ENCODE data around the gene ADAM17. TPM values are rescaled to one million over a fixed set of nuclear protein-coding genes. Genes with fewer than 3 reads are reported as not detected.
"Not testable (repeated sequence)": the region's sequence is repeated elsewhere in the genome, so short reads cannot be mapped to it uniquely, and the experiment has no call there.

Gene ADAM17
- total RNA-seq, 1 donor from 2014 or later, result 76.9 TPM

DNA sequence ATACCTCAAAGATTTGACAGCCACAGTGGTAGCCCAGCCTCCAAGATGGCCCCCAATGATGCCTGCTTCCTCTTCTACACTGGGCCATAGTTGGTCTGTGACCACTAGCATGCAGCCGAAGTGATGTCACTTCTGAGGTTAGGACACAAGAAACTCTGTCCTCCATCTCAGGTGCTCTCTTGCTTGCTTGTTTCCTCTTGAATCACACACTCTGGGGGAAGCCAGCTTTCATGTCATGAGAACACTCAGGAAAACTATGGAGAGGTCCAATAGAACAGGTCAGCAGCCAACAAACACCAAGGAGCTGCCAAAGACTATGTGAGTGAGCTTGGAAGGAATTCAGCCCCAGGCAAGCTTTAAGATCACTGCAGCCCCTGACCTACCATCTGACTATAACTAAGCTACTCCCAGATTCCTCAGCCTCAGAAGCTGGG, 3.3 kb upstream of the ADAM17 start:
- H3K9me3 ChIP-seq, result no peaks in the 10 kb centered on the region
- intact Hi-C loops (cut with DNase I), result no loop called here
- no peaks in the 10 kb centered on the region for H3K27me3 ChIP-seq (ENCODE audit: low read depth)
- H3K27ac ChIP-seq, result peak overlapping the region; percentile 1
- DNase-seq, result no peak
- H3K4me3 ChIP-seq, result no peak overlapping the region
- H3K36me3 ChIP-seq, result no peaks in the 10 kb centered on the region
- peaks cover 23% of the 10 kb centered on the region for H3K4me1 ChIP-seq
- TF ChIP-seq, protein P1, sequence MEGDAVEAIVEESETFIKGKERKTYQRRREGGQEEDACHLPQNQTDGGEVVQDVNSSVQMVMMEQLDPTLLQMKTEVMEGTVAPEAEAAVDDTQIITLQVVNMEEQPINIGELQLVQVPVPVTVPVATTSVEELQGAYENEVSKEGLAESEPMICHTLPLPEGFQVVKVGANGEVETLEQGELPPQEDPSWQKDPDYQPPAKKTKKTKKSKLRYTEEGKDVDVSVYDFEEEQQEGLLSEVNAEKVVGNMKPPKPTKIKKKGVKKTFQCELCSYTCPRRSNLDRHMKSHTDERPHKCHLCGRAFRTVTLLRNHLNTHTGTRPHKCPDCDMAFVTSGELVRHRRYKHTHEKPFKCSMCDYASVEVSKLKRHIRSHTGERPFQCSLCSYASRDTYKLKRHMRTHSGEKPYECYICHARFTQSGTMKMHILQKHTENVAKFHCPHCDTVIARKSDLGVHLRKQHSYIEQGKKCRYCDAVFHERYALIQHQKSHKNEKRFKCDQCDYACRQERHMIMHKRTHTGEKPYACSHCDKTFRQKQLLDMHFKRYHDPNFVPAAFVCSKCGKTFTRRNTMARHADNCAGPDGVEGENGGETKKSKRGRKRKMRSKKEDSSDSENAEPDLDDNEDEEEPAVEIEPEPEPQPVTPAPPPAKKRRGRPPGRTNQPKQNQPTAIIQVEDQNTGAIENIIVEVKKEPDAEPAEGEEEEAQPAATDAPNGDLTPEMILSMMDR (IDR thresholded peaks at IDR 0.05), result no peak
- ATAC-seq, result peak in 1 of 2 donors; percentile 0

DNA sequence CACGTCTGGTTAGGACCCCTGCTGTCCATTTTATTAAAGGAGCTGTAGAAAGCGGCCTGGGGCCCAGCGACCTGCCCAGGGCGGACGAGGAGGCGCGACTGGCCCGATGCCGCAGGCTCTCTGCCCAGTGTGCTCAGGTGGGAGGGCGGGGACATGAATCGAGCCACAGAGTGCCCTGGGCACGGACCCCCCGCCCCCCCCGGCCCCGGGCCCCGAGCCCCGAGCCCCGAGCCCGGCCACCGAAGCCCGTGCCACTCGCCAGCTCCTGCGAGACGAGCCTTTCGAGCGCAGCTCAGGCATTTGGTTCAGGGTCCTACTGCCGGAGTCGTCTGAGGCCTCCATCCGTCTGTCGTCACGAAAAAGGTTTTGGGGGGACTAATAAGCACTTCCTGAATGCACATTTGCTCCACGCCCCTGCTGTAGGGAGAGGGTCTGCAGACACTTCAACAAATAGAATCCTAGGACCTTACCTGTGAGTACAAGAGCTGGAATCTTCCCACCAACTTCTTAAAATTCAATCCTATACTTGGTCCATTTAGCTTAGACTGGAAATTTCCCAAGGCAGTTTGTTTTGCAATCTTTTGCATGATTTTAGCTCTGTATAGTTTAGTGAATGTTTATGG, 602 bp upstream of the ADAM17 start:
- Histone ChIP-seq H3K4me1 (peaks cover 50% of the 10 kb centered on the region), H3K4me3 (peak overlapping the region; percentile 88), H3K27ac (peak overlapping the region; percentile 100), H3K9me3 (no peaks in the 10 kb centered on the region), H3K36me3 (no peaks in the 10 kb centered on the region), H3K27me3 (ENCODE audit: low read depth) (no peaks in the 10 kb centered on the region)
- intact Hi-C loops (cut with DNase I), result no loop called here
- DNase-seq (no peak), ATAC-seq (peak; percentile 66 to 78)
- TF ChIP-seq, protein P1 (IDR thresholded peaks at IDR 0.05), result no peak

DNA sequence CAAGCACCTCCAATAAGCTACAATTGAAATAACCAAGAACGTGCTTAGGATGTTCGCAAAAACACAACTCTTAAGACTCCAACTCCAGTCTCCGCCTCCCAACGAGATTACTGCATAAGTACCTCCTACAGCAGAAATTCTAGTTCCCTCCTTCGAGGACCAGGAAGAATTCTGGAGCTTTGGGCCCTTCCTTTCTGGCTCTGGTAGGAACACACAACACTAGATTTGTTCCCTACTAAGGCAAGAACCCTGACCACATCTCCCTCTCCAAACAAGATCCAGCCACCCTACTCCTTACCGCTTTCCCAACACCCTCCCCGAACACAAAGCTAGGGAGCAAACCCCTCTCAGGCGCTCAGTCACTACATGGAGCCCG, 721 bp downstream of the ADAM17 start:
- no peak for DNase-seq
- no peaks in the 10 kb centered on the region for H3K36me3 ChIP-seq
- peak overlapping the region; percentile 100 for H3K27ac ChIP-seq
- H3K4me3 ChIP-seq, result peak overlapping the region; percentile 88
- H3K9me3 ChIP-seq, result no peaks in the 10 kb centered on the region
- TF ChIP-seq, protein P1 (IDR thresholded peaks at IDR 0.05), result no peak
- intact Hi-C loops (cut with DNase I), result no loop called here
- no peaks in the 10 kb centered on the region for H3K27me3 ChIP-seq (ENCODE audit: low read depth)
- ATAC-seq, result peak; percentile 44 to 53
- peaks cover 60% of the 10 kb centered on the region for H3K4me1 ChIP-seq

DNA sequence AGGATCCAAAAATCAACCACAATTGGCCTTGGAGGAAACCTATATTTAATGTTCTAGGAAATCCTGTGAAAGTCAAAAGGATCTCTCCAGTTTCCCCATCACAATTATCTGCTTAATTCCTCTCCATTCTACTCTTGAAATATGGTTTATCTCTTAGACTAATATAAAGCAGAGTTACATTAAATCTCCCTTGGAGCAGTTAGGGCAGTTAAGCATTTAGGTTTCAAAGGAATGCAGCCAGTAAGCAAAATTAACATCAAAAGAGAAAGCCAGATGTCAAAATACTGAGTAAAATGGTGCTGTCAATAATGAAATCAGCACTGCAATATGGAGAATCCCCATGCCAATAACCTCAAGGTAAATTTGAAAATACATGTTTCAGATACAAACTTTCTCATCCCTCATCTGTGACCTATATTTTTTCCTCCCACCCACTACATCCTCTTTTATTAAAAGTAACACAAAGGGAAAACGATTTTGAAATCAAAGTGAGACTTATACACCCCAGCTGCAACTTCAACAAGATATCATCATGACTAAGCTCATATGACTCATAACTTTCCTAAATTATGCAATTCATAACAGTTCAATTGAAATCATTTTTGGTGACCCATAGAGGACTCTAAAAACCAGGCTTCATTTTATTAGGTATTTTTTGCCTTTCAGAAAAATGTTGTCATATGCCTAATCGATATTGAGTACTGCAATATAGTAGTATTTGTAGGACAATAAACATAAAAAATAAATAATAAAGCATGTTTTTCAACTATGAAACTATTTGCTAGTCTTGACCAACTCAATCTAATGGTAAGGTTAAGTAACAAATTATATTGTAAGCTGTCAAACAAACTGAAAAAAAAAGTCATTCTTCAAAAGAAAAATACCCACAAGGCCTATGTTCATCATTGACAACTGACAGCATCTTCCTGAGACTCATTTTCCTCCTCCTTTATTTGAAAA, 3.1 kb downstream of the ADAM17 start:
- H3K27ac ChIP-seq, result peak overlapping the region; percentile 100
- H3K4me3 ChIP-seq, result peak overlapping the region; percentile 27
- H3K36me3 ChIP-seq, result no peaks in the 10 kb centered on the region
- intact Hi-C loops (cut with DNase I), result no loop called here
- no peaks in the 10 kb centered on the region for H3K9me3 ChIP-seq
- peaks cover 65% of the 10 kb centered on the region for H3K4me1 ChIP-seq
- H3K27me3 ChIP-seq (ENCODE audit: low read depth), result no peaks in the 10 kb centered on the region
- DNase-seq (no peak), ATAC-seq (no peak)
- TF ChIP-seq, protein P1 (IDR thresholded peaks at IDR 0.05), result no peak

DNA sequence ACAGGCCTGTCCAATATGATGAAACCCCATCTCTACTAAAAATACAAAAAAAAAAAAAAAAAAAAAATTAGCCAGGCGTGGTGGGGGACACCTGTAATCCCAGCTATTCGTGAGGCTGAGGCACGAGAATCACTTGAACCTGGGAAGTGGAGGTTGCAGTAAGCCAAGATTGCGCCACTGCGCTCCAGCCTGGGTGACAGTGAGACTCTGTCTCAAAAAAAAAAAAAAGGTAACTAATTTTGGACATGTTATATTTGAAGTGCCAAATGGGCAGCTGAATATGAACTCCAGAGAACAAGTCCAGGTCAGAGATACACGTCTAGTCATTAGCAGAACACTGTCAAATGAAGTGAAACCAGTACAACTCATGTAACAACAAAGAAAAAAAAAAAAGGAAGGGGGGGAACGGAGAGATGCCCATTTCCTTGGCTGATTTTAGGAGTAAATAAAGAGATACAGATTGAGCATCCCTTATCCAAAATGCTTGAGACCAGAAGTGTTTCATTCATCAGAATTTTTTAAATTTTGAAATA, 4.7 kb downstream of the ADAM17 start:
- DNase-seq; intact Hi-C loops (cut with DNase I); H3K36me3 ChIP-seq; H3K9me3 ChIP-seq; H3K4me3 ChIP-seq; H3K27me3 ChIP-seq (ENCODE audit: low read depth); ATAC-seq: not testable (repeated sequence)
- H3K4me1 ChIP-seq, result peaks cover 79% of the 10 kb centered on the region
- peak overlapping the region; percentile 61 for H3K27ac ChIP-seq

Measured in lower lobe of right lung (tissue), 2 donors.